Measurements from ENCODE around the gene JADE1. TPM values are rescaled to one million over a fixed set of nuclear protein-coding genes. Genes with fewer than 3 reads are reported as not detected.
A peak's percentile ranks its signal among the peaks of the same experiment; 100 is the strongest.

Gene JADE1
- total and polyA plus RNA-seq, 9 of the 15 experiments (the other 6 are each of a cell fraction or from before 2014, with no cell fraction given) = 8.3 to 37.9 (median 24.4) TPM

GRCh38 chr4:128825226-128825625 is 15.7 kb downstream of the JADE1 start (continued):
- TF ChIP-seq GMEB1 (CRISPR knock-in tag; IDR thresholded peaks at IDR 0.05) (no peak), TEAD2 (tag; IDR thresholded peaks at IDR 0.05) (no peak), THRB (CRISPR knock-in tag; conservative IDR thresholded peaks at IDR 0.05) (no peak), SRF (CRISPR knock-in tag; IDR thresholded peaks at IDR 0.05) (peak in 1 of 2 experiments; percentile 18; a peak in 1 of 4 replicates)

- no peak for DNase-seq (ENCODE audit: extremely low read depth in 1 of 4, low spot score in 3 of 4)
- Histone ChIP-seq H3K9ac (ENCODE audit: insufficient read depth in 1 of 2, low read depth in 2 of 2, low read length in 2 of 2) (peak overlapping the region in 1 of 2 experiments; percentile 44; a peak in 1 of 4 replicates), H4K20me1 (replicated peaks; ENCODE audit: control insufficient read depth, insufficient read depth, low read length) (peaks cover 43% of the 10 kb centered on the region), H3K36me3 (ENCODE audit: control insufficient read depth, insufficient read depth, low read length) (peaks cover 43% of the 10 kb centered on the region), H3K9me3 (replicated peaks; ENCODE audit: control insufficient read depth, insufficient read depth, low read depth, low read length) (no peaks in the 10 kb centered on the region), H3K4me2 (ENCODE audit: insufficient read depth, low read length) (no peak overlapping the region), H3K27me3 (ENCODE audit: control insufficient read depth in 2 of 2, insufficient read depth in 2 of 2, low read length in 2 of 2) (no peaks in the 10 kb centered on the region), H3K4me1 (replicated peaks in 1 of 2; ENCODE audit: control insufficient read depth in 2 of 2, insufficient read depth in 2 of 2, low read length in 2 of 2) (peaks cover 12 to 29% of the 10 kb centered on the region in 2 experiments), H3K9me1 (ENCODE audit: control insufficient read depth, insufficient read depth, low read length) (peaks cover 7% of the 10 kb centered on the region), H3K79me2 (ENCODE audit: control insufficient read depth, insufficient read depth, low read length) (peaks cover 98% of the 10 kb centered on the region), H3K4me3 (no peak overlapping the region), H2AFZ (ENCODE audit: low read depth, low read length) (no peak overlapping the region), H3K27ac (ENCODE audit: extremely low read depth, low read depth, low read length) (no peak overlapping the region)
- POLR2A ChIA-PET = interaction anchor here (1.2 kb wide), 1 partner anchor 15 kb away, joined by 8 read pairs; no protein-coding TSS in a partner anchor
- intact Hi-C loops (cut with micrococcal nuclease) (no loop called here), in situ Hi-C loops (cut with MboI) (no loop called here)
- BruUV-seq (replicated peaks) = no TSS peak
- no peak; the same call in 2 of the 3 replicates for ATAC-seq
- FAIRE-seq = no peak
- CTCF ChIA-PET (ENCODE audit: low intra/inter-chr PET ratio) = no interaction called here
- TF ChIP-seq ZBTB49 (CRISPR knock-in tag; IDR thresholded peaks at IDR 0.05; ENCODE audit: borderline replicate concordance) = no peak
- TF ChIP-seq ZNF280B (CRISPR knock-in tag; IDR thresholded peaks at IDR 0.05) = no peak
- no peak for TF ChIP-seq E2F3 (CRISPR knock-in tag; IDR thresholded peaks at IDR 0.05)
- no peak for TF ChIP-seq CBFA2T3 (IDR thresholded peaks at IDR 0.05)
- TF ChIP-seq TSC22D4 (tag; IDR thresholded peaks at IDR 0.05) = no peak
- no peak for TF ChIP-seq NFE2L1 (tag; IDR thresholded peaks at IDR 0.05; ENCODE audit: borderline replicate concordance, low read depth)
- no peak for TF ChIP-seq FOXP4 (CRISPR knock-in tag; IDR thresholded peaks at IDR 0.05; ENCODE audit: borderline replicate concordance)
- TF ChIP-seq ZNF695 (CRISPR knock-in tag; IDR thresholded peaks at IDR 0.05) = no peak
Observed at GRCh38 chr4:128827296-128827695, 17.8 kb downstream of the JADE1 start.

All from K562 (cell line).